Astrocyte (in vitro differentiated cells and primary cell): ENCODE data around the gene PLCB4.

Experiments used
- CTCF ChIP-seq: IDR thresholded peaks from 2 replicates; pipeline ENCODE4 v1.5.1; 2011; ENCODE audit warnings: low read depth, mild to moderate bottlenecking, inconsistent platforms, low read length, moderate library complexity; ENCODE audit not compliant: insufficient read depth
- EZH2 ChIP-seq: IDR thresholded peaks from 2 replicates; pipeline ENCODE4 v1.6.1; 2012; ENCODE audit warnings: mild to moderate bottlenecking, low read length, inconsistent platforms; ENCODE audit not compliant: insufficient read depth

DNA sequence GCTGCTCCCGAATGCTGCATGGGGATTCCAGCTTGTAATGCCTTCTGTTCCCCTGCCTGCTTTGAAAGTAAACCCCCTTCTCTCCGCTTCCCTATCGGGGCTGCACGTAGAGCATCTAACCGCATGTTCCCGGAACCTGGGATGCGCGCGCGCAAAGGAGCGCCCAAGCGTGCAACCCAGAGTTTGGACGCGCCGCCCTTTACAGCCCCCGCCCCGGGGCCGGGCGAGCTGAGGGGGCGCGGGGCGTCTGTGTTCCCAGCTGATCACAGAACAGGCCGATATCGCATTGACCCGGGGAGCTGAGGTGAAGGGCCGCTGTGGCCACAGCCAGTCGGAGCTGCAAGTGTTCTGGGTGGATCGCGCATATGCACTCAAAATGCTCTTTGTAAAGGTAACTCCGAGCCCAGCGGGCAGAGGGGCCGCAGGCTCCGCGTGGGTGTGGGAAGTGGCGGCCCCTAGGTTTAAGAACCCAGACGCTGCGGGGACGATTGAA lies 446.9 kb downstream of the PLCB4 start:
- TF ChIP-seq EZH2 (peak; percentile 69), CTCF (no peak)
